ENCODE results near the gene LMCD1. TPM values are rescaled to one million over a fixed set of nuclear protein-coding genes. Genes with fewer than 3 reads are reported as not detected.

The LMCD1 gene
- total and polyA plus RNA-seq, 2 of the 4 experiments (the other 2 are of a cell fraction) = 50.0 to 53.8 TPM

GRCh38 chr3:8504611-8504973 is 3.0 kb downstream of the LMCD1 start:
- peak overlapping the region; percentile 7; the same call in 1 of the 2 replicates for H3K27ac ChIP-seq (ENCODE audit: insufficient read depth, low read length)

More at GRCh38 chr3:8504611-8504973, 3.0 kb downstream of the LMCD1 start:
- H4K8ac ChIP-seq (ENCODE audit: low read depth in 2 of 2, low read length in 2 of 2) = 0 out of 4 replicates have a peak overlapping the region, but pooled peaks of 1 of the 2 experiments have one; percentile 29
- 0 out of 3 replicates have a peak overlapping the region, but pooled peaks have one; percentile 7 for H2BK15ac ChIP-seq (ENCODE audit: low read depth, low read length)
- H2BK5ac ChIP-seq (ENCODE audit: low read depth, low read length, poor library complexity, severe bottlenecking) = no peak overlapping the region
- H4K5ac ChIP-seq (ENCODE audit: low read depth, low read length) = no peak overlapping the region; the same call in 1 of the 2 replicates
- no peak overlapping the region for H2AK9ac ChIP-seq (replicated peaks; ENCODE audit: low read depth, low read length, poor library complexity)
- H2BK20ac ChIP-seq (ENCODE audit: low read depth, low read length) = peak overlapping the region; percentile 6; the same call in 1 of the 2 replicates
- no peak for DNase-seq
- H3K18ac ChIP-seq (ENCODE audit: low read depth, low read length) = peak overlapping the region; percentile 14; the same call in 1 of the 2 replicates
- no peak overlapping the region for H3K4me2 ChIP-seq (ENCODE audit: low read depth, low read length)
- POLR2A ChIA-PET (ENCODE audit: unreplicated experiment) = interaction anchor here (1.0 kb wide), 1 partner anchor 61 kb away, joined by 3 read pairs; no protein-coding TSS in a partner anchor
- no peak overlapping the region; the same call in none of the 2 replicates for H2BK120ac ChIP-seq (ENCODE audit: low read depth, low read length)
- H3K27me3 ChIP-seq (ENCODE audit: control insufficient read depth, insufficient read depth, low read length) = no peaks in the 10 kb centered on the region
- no peak overlapping the region for H3K14ac ChIP-seq (replicated peaks; ENCODE audit: low read depth, low read length)
- dilution Hi-C loops (cut with HindIII; ENCODE audit: low sequenced_read_pairs, unreplicated experiment) = no loop called here
- H4K91ac ChIP-seq (ENCODE audit: insufficient read depth, low read depth, low read length) = peak overlapping the region; percentile 26; the same call in 1 of the 2 replicates
- no peak overlapping the region for H3K4me3 ChIP-seq (ENCODE audit: insufficient read depth, low read depth, low read length)
- H3K56ac ChIP-seq (ENCODE audit: extremely low read depth, insufficient read depth, low read length) = no peak overlapping the region
- intact Hi-C loops (cut with micrococcal nuclease) = loop anchor here (5.0 kb wide), 2 partner anchors 33 to 47 kb away; no protein-coding TSS in a partner anchor
- H3K36me3 ChIP-seq (ENCODE audit: control insufficient read depth, insufficient read depth, low read length) = peaks cover 2% of the 10 kb centered on the region; the same call in 1 of the 2 replicates
- peaks cover 14% of the 10 kb centered on the region for H3K9me1 ChIP-seq (ENCODE audit: insufficient read depth, low read length)
- TF ChIP-seq ELK1 (IDR thresholded peaks at IDR 0.05; ENCODE audit: borderline replicate concordance, low read depth, low read length) (no peak), RFX5 (IDR thresholded peaks at IDR 0.05; ENCODE audit: low read depth, low read length) (no peak), POLR2A (IDR thresholded peaks at IDR 0.05; ENCODE audit: low read depth, low read length) (no peak), MXI1 (IDR thresholded peaks at IDR 0.05; ENCODE audit: borderline replicate concordance, low read depth, low read length) (no peak), MAFK (IDR thresholded peaks at IDR 0.05; ENCODE audit: low read depth, low read length) (no peak), RCOR1 (IDR thresholded peaks at IDR 0.05; ENCODE audit: insufficient replicate concordance, low read length) (no peak), BHLHE40 (IDR thresholded peaks at IDR 0.05; ENCODE audit: low read depth, low read length) (no peak), USF2 (IDR thresholded peaks at IDR 0.05; ENCODE audit: low read depth, low read length) (no peak)
- H2AFZ ChIP-seq (replicated peaks; ENCODE audit: low read length, poor library complexity) = no peak overlapping the region
- no peak for ATAC-seq (ENCODE audit: low read depth)
- in situ Hi-C loops (cut with MboI; ENCODE audit: low sequenced_read_pairs) = no loop called here
- CTCF ChIA-PET = no interaction called here
- no peaks in the 10 kb centered on the region for H4K20me1 ChIP-seq (ENCODE audit: insufficient read depth, low read length)
- 0 out of 2 replicates have a peak overlapping the region, but pooled peaks have one; percentile 24 for H3K4ac ChIP-seq (ENCODE audit: low read depth, low read length)
- WGBS, 2 experiments (ENCODE audit: extremely low coverage in 2 of 2, insufficient read length in 1 of 2) = no CpG with 5 or more reads among the region's 4 CpGs
- peaks cover 27% of the 10 kb centered on the region for H3K4me1 ChIP-seq (ENCODE audit: control insufficient read depth, insufficient read depth, low read length)
- H3K9ac ChIP-seq (ENCODE audit: low read depth, low read length) = no peak overlapping the region
- no TSS peak for BruUV-seq (replicated peaks)
- no peaks in the 10 kb centered on the region for H3K9me3 ChIP-seq (ENCODE audit: control insufficient read depth, insufficient read depth, low read length)
- H2AK5ac ChIP-seq (ENCODE audit: low read depth, low read length) = no peak overlapping the region
- peak overlapping the region; percentile 34; the same call in 1 of the 2 replicates for H3K23ac ChIP-seq (ENCODE audit: low read depth, low read length)
- peaks cover 7 to 33% of the 10 kb centered on the region in 2 experiments for H3K79me1 ChIP-seq (ENCODE audit: low read depth in 1 of 2, low read length in 2 of 2)

Measured in IMR-90 (cell line).